ENCODE measurements around the gene WNT2.

Gene WNT2

GRCh38 chr7:117277576-117277975 lies 45.3 kb downstream of the WNT2 start:
- no peak for DNase-seq (ENCODE audit: low spot score)
- H3K9me3 ChIP-seq (ENCODE audit: severe bottlenecking), result no peaks in the 10 kb centered on the region
- no peak for TF ChIP-seq CTCF (IDR thresholded peaks at IDR 0.05; ENCODE audit: poor library complexity, severe bottlenecking)
- no peaks in the 10 kb centered on the region for H3K27me3 ChIP-seq (ENCODE audit: insufficient read depth, poor library complexity, severe bottlenecking)
- no peak overlapping the region for H3K4me3 ChIP-seq (ENCODE audit: severe bottlenecking)
- no peak overlapping the region for H3K27ac ChIP-seq (ENCODE audit: poor library complexity, severe bottlenecking)
- no peak for ATAC-seq (ENCODE audit: low read depth)
- peaks cover 11% of the 10 kb centered on the region for H3K4me1 ChIP-seq (ENCODE audit: insufficient read depth, poor library complexity, severe bottlenecking)
- no peaks in the 10 kb centered on the region for H3K36me3 ChIP-seq (ENCODE audit: low read depth)

GRCh38 chr7:117274951-117275350 lies 47.9 kb downstream of the WNT2 start:
- Histone ChIP-seq H3K27me3 (ENCODE audit: insufficient read depth, poor library complexity, severe bottlenecking) (no peaks in the 10 kb centered on the region), H3K27ac (ENCODE audit: poor library complexity, severe bottlenecking) (no peak overlapping the region), H3K4me3 (ENCODE audit: severe bottlenecking) (no peak overlapping the region), H3K9me3 (ENCODE audit: severe bottlenecking) (no peaks in the 10 kb centered on the region), H3K36me3 (ENCODE audit: low read depth) (no peaks in the 10 kb centered on the region), H3K4me1 (ENCODE audit: insufficient read depth, poor library complexity, severe bottlenecking) (peaks cover 20% of the 10 kb centered on the region)
- no peak for DNase-seq (ENCODE audit: low spot score)
- TF ChIP-seq CTCF (IDR thresholded peaks at IDR 0.05; ENCODE audit: poor library complexity, severe bottlenecking), result no peak
- ATAC-seq (ENCODE audit: low read depth), result no peak

GRCh38 chr7:117273814-117274225 lies 49.0 kb downstream of the WNT2 start:
- Histone ChIP-seq H3K9me3 (ENCODE audit: severe bottlenecking) (no peaks in the 10 kb centered on the region), H3K4me1 (ENCODE audit: insufficient read depth, poor library complexity, severe bottlenecking) (peaks cover 28% of the 10 kb centered on the region), H3K4me3 (ENCODE audit: severe bottlenecking) (no peak overlapping the region), H3K27ac (ENCODE audit: poor library complexity, severe bottlenecking) (no peak overlapping the region), H3K36me3 (ENCODE audit: low read depth) (no peaks in the 10 kb centered on the region), H3K27me3 (ENCODE audit: insufficient read depth, poor library complexity, severe bottlenecking) (no peaks in the 10 kb centered on the region)
- no peak for TF ChIP-seq CTCF (IDR thresholded peaks at IDR 0.05; ENCODE audit: poor library complexity, severe bottlenecking)
- ATAC-seq (ENCODE audit: low read depth) (peak; percentile 58), DNase-seq (ENCODE audit: low spot score) (peak; percentile 70)

- no peak overlapping the region for H3K4me3 ChIP-seq (ENCODE audit: severe bottlenecking)
- H3K36me3 ChIP-seq (ENCODE audit: low read depth), result no peaks in the 10 kb centered on the region
- peaks cover 28% of the 10 kb centered on the region for H3K4me1 ChIP-seq (ENCODE audit: insufficient read depth, poor library complexity, severe bottlenecking)
- TF ChIP-seq CTCF (IDR thresholded peaks at IDR 0.05; ENCODE audit: poor library complexity, severe bottlenecking), result no peak
- DNase-seq (ENCODE audit: low spot score) (no peak), ATAC-seq (ENCODE audit: low read depth) (no peak)
- H3K9me3 ChIP-seq (ENCODE audit: severe bottlenecking), result no peaks in the 10 kb centered on the region
- H3K27ac ChIP-seq (ENCODE audit: poor library complexity, severe bottlenecking), result no peak overlapping the region
- H3K27me3 ChIP-seq (ENCODE audit: insufficient read depth, poor library complexity, severe bottlenecking), result no peaks in the 10 kb centered on the region
These were observed 49.5 kb downstream of the WNT2 start for GRCh38 chr7:117273325-117273724.

- no peak for DNase-seq (ENCODE audit: low spot score)
- Histone ChIP-seq H3K27me3 (ENCODE audit: insufficient read depth, poor library complexity, severe bottlenecking) (no peaks in the 10 kb centered on the region), H3K4me1 (ENCODE audit: insufficient read depth, poor library complexity, severe bottlenecking) (peaks cover 28% of the 10 kb centered on the region), H3K36me3 (ENCODE audit: low read depth) (no peaks in the 10 kb centered on the region), H3K27ac (ENCODE audit: poor library complexity, severe bottlenecking) (no peak overlapping the region), H3K4me3 (ENCODE audit: severe bottlenecking) (no peak overlapping the region), H3K9me3 (ENCODE audit: severe bottlenecking) (no peaks in the 10 kb centered on the region)
- no peak for TF ChIP-seq CTCF (IDR thresholded peaks at IDR 0.05; ENCODE audit: poor library complexity, severe bottlenecking)
- no peak for ATAC-seq (ENCODE audit: low read depth)
These were observed 50.7 kb downstream of the WNT2 start for GRCh38 chr7:117272017-117272759.
